Measurements from ENCODE around the gene C1QBP. TPM values are rescaled to one million over a fixed set of nuclear protein-coding genes. Genes with fewer than 3 reads are reported as not detected.
"Not testable (repeated sequence)": the region's sequence is repeated elsewhere in the genome, so short reads cannot be mapped to it uniquely, and the experiment has no call there.

Gene C1QBP
- total and polyA plus RNA-seq, 2 donors from 2014 or later: 91.5 to 181 TPM

DNA sequence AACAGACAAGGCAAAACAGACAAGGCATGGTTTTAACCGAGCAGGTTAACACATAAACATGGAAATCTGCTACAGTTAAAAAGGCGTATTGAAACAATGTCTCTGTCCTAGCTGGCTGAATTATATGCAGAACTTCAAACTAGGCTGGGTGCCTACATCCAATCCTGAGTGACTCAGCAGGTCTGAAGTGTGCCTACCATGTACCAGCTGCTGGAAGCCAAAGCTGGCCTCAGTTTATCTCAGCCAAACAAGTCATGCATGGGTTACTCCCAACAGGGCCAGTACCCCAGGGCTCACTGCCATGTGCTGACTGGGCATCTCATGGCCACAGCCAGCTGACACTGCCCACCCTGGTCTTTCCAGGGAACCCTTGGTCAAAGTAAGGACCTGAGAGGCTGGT is 4.0 kb downstream of the C1QBP start:
- H3K4me1 ChIP-seq (ENCODE audit: control insufficient read depth in 2 of 3, insufficient read depth in 2 of 3, low read depth in 1 of 3, low read length in 3 of 3): peaks cover 0 to 11% (median 10%) of the 10 kb centered on the region in 3 donors
- H3K9me3 ChIP-seq (ENCODE audit: control insufficient read depth in 2 of 3, insufficient read depth in 1 of 3, low read length in 3 of 3): no peaks in the 10 kb centered on the region
- no peak overlapping the region for H3K4me3 ChIP-seq (ENCODE audit: low read length in 3 of 3)
- no peak overlapping the region for H3K27ac ChIP-seq (ENCODE audit: low read depth in 2 of 2, low read length in 2 of 2)
- FAIRE-seq: no peak
- no peak for DNase-seq
- intact Hi-C loops (cut with DNase I): no loop called here
- peaks cover 10 to 39% (median 29%) of the 10 kb centered on the region in 3 donors for H3K36me3 ChIP-seq (ENCODE audit: control insufficient read depth in 2 of 3, insufficient read depth in 3 of 3, low read length in 3 of 3)
- H3K9ac ChIP-seq (ENCODE audit: low read length in 3 of 3): no peak overlapping the region
- TF ChIP-seq, protein P1, sequence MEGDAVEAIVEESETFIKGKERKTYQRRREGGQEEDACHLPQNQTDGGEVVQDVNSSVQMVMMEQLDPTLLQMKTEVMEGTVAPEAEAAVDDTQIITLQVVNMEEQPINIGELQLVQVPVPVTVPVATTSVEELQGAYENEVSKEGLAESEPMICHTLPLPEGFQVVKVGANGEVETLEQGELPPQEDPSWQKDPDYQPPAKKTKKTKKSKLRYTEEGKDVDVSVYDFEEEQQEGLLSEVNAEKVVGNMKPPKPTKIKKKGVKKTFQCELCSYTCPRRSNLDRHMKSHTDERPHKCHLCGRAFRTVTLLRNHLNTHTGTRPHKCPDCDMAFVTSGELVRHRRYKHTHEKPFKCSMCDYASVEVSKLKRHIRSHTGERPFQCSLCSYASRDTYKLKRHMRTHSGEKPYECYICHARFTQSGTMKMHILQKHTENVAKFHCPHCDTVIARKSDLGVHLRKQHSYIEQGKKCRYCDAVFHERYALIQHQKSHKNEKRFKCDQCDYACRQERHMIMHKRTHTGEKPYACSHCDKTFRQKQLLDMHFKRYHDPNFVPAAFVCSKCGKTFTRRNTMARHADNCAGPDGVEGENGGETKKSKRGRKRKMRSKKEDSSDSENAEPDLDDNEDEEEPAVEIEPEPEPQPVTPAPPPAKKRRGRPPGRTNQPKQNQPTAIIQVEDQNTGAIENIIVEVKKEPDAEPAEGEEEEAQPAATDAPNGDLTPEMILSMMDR (IDR thresholded peaks at IDR 0.05; ENCODE audit: borderline replicate concordance, extremely low read depth, insufficient read depth): no peak
- no peaks in the 10 kb centered on the region for H3K27me3 ChIP-seq (ENCODE audit: control insufficient read depth, insufficient read depth, low read length)

DNA sequence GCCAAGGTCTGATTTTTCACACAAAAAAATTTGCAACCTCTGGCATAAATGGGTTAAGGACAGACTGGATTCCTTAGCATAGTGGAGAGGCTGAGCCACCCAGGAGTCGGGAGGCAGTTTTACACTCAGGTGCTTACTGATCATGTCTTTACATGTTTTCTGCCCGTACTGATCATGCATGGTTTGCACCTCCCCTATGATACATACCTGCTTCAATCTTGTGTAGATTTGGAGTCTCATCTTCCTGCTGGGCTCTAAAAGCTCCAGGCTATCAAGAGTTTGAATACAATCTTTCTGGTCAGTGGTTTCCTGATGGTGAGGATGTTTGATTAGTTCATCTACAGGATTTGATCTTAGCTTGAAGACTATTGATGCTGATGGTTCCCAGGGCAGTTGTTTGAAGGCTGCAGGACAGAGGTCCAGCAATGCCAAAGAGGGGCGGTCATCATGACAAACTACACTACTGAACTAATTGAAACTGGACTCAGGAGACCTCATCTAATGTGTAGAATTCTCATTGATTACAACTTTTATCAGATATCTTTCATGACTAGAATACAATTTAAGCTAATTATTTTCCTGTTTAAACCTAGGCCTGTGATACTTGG is 6.9 kb downstream of the C1QBP start:
- DNase-seq (no peak), FAIRE-seq (no peak)
- Histone ChIP-seq H3K36me3 (ENCODE audit: control insufficient read depth in 2 of 3, insufficient read depth in 3 of 3, low read length in 3 of 3) (peaks cover 16 to 49% (median 46%) of the 10 kb centered on the region in 3 donors), H3K4me1 (ENCODE audit: control insufficient read depth in 2 of 3, insufficient read depth in 2 of 3, low read depth in 1 of 3, low read length in 3 of 3) (no peaks in the 10 kb centered on the region), H3K9me3 (ENCODE audit: control insufficient read depth in 2 of 3, insufficient read depth in 1 of 3, low read length in 3 of 3) (no peaks in the 10 kb centered on the region), H3K4me3 (ENCODE audit: low read length in 3 of 3) (no peak overlapping the region), H3K27me3 (ENCODE audit: control insufficient read depth, insufficient read depth, low read length) (no peaks in the 10 kb centered on the region), H3K27ac (ENCODE audit: low read depth in 2 of 2, low read length in 2 of 2) (no peak overlapping the region), H3K9ac (ENCODE audit: low read length in 3 of 3) (no peak overlapping the region)
- TF ChIP-seq, protein P1 (IDR thresholded peaks at IDR 0.05; ENCODE audit: borderline replicate concordance, extremely low read depth, insufficient read depth): no peak
- intact Hi-C loops (cut with DNase I): no loop called here

DNA sequence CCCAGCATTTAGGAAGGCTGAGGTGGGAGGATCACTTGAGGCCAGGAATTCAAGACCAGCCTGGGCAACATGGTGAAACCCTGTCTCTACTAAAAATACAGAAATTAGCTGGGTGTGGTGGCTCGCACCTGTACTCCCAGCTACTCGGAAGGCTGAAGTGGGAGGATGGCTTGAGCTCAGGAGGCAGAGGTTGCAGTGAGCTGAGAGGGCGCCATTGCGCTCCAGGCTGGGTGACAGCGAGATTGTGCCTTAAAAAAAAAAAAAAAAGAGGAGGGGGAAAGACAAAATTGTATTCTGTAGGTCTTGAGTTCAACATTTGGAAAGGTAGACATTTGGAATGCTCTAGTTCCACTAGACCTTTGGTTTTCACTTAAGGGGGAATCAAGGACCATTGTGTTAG is 7.7 kb downstream of the C1QBP start:
- H3K27me3 ChIP-seq (ENCODE audit: control insufficient read depth, insufficient read depth, low read length); intact Hi-C loops (cut with DNase I); H3K9me3 ChIP-seq (ENCODE audit: control insufficient read depth in 2 of 3, insufficient read depth in 1 of 3, low read length in 3 of 3); H3K4me1 ChIP-seq (ENCODE audit: control insufficient read depth in 2 of 3, insufficient read depth in 2 of 3, low read depth in 1 of 3, low read length in 3 of 3); FAIRE-seq; H3K9ac ChIP-seq (ENCODE audit: low read length in 3 of 3); H3K27ac ChIP-seq (ENCODE audit: low read depth in 2 of 2, low read length in 2 of 2); H3K4me3 ChIP-seq (ENCODE audit: low read length in 3 of 3); DNase-seq: not testable (repeated sequence)
- peaks cover 16 to 50% (median 46%) of the 10 kb centered on the region in 3 donors for H3K36me3 ChIP-seq (ENCODE audit: control insufficient read depth in 2 of 3, insufficient read depth in 3 of 3, low read length in 3 of 3)

DNA sequence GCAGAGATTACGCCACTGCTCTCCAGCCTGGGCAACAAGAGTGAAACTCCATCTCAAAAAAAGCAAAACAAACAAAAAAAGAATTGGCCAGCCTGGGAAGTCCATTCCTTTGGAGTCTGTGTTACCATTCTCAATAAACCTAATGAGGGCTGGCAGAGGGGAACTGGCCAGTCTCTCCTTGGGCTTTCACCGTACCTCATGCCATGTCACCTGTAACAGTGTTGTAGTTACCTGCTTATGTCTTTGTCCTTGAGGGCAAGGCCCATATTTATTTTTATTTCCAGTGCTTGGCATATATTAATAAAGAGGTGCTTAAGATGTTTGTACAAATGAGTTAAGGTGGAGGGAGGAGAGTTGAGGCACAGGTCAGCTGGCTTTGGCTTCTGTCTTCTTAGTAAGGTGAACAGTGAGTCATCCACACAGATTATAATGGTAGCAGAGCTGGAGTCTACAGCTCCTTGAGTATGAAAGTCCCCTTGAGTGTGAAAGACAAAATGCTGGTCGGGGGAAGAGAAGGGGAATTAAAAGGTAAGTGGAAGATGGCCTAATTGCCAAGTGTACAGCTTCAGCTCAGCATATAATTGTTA is 8.4 kb downstream of the C1QBP start:
- Histone ChIP-seq H3K9ac (ENCODE audit: low read length in 3 of 3) (no peak overlapping the region), H3K36me3 (ENCODE audit: control insufficient read depth in 2 of 3, insufficient read depth in 3 of 3, low read length in 3 of 3) (peaks cover 16 to 57% (median 53%) of the 10 kb centered on the region in 3 donors), H3K4me3 (ENCODE audit: low read length in 3 of 3) (no peak overlapping the region), H3K4me1 (ENCODE audit: control insufficient read depth in 2 of 3, insufficient read depth in 2 of 3, low read depth in 1 of 3, low read length in 3 of 3) (no peaks in the 10 kb centered on the region), H3K9me3 (ENCODE audit: control insufficient read depth in 2 of 3, insufficient read depth in 1 of 3, low read length in 3 of 3) (no peaks in the 10 kb centered on the region), H3K27ac (ENCODE audit: low read depth in 2 of 2, low read length in 2 of 2) (no peak overlapping the region), H3K27me3 (ENCODE audit: control insufficient read depth, insufficient read depth, low read length) (no peaks in the 10 kb centered on the region)
- TF ChIP-seq, protein P1 (IDR thresholded peaks at IDR 0.05; ENCODE audit: borderline replicate concordance, extremely low read depth, insufficient read depth): no peak
- DNase-seq (no peak), FAIRE-seq (no peak)
- intact Hi-C loops (cut with DNase I): no loop called here

Data from kidney (tissue), 14 donors.